CD4-positive, alpha-beta T cell (primary cell): ENCODE results near the gene PHKA2. TPM values are rescaled to one million over a fixed set of nuclear protein-coding genes. Genes with fewer than 3 reads are reported as not detected.

Experiments
- ATAC-seq: fragments of 200-7000 bp; cut with Tn5 transposase; one replicate; pipeline ENCODE4 v1.10.0; 2022; ENCODE audit warnings: mild to moderate bottlenecking; ENCODE audit not compliant: poor library complexity
- CTCF ChIA-PET: fragments of 350-600 bp; sonication (Branson Sonifier 250); formaldehyde crosslinking; loops from one replicate; lab custom pipeline; 2021; ENCODE audit warnings: antibody characterized with exemption, inconsistent platforms; lab: Charles Lee
- POLR2A ChIA-PET: fragments of 350-600 bp; sonication (Branson Sonifier 250); formaldehyde crosslinking; loops from one replicate; lab custom pipeline; 2021; ENCODE audit warnings: antibody characterized with exemption, inconsistent platforms; lab: Charles Lee
- DNase-seq, 14 experiments: peaks; one replicate each; pipeline ENCODE4 v3.0.0-alpha.2; 2013 to 2020; ENCODE audit warnings: mixed read lengths in 2 of 14
- H3K27ac ChIP-seq, 2 donors: one replicate each; pipeline versions ENCODE4 v1.5.1 to v1.7.0; 2013; ENCODE audit warnings: low read length in 2 of 2, low read depth in 1 of 2, mild to moderate bottlenecking in 1 of 2
- H3K27me3 ChIP-seq, 2 experiments: 1 replicate in 1 of 2; 2 replicates in 1 of 2; pipeline versions ENCODE4 v1.6.1 to v1.7.0; 2013; ENCODE audit warnings: low read length in 2 of 2, control low read depth in 1 of 2, mild to moderate bottlenecking in 1 of 2, moderate library complexity in 1 of 2; ENCODE audit not compliant: insufficient read depth in 2 of 2, control insufficient read depth in 1 of 2
- H3K36me3 ChIP-seq: one replicate; pipeline ENCODE4 v1.6.1; 2013; ENCODE audit warnings: low read length, control low read depth; ENCODE audit not compliant: insufficient read depth
- H3K4me1 ChIP-seq: one replicate; pipeline ENCODE4 v1.6.1; 2013; ENCODE audit warnings: low read length, control low read depth; ENCODE audit not compliant: insufficient read depth
- H3K4me3 ChIP-seq: one replicate; pipeline ENCODE4 v1.5.1; 2013; ENCODE audit warnings: mild to moderate bottlenecking, low read length, moderate library complexity
- H3K9me3 ChIP-seq, 2 experiments: 1 replicate in 1 of 2; 2 replicates in 1 of 2; pipeline versions ENCODE4 v1.6.1 to v1.7.0; 2013; ENCODE audit warnings: low read length in 2 of 2, mild to moderate bottlenecking in 2 of 2, control low read depth in 1 of 2, moderate library complexity in 1 of 2; ENCODE audit not compliant: control insufficient read depth in 1 of 2, insufficient read depth in 1 of 2
- H3K27ac Mint-ChIP-seq: one replicate; pipeline ENCODE4 v1.8.0; 2020; ENCODE audit warnings: mixed read lengths
- H3K27me3 Mint-ChIP-seq: one replicate; pipeline ENCODE4 v1.8.0; 2021; ENCODE audit warnings: mixed read lengths
- H3K36me3 Mint-ChIP-seq: one replicate; pipeline ENCODE4 v1.8.0; 2021; ENCODE audit warnings: low read depth, mixed read lengths
- H3K4me1 Mint-ChIP-seq: one replicate; pipeline ENCODE4 v1.8.0; 2021; ENCODE audit warnings: low read depth, mixed read lengths
- H3K4me3 Mint-ChIP-seq: one replicate; pipeline ENCODE4 v1.8.0; 2020; ENCODE audit warnings: mild to moderate bottlenecking, mixed read lengths
- H3K9me3 Mint-ChIP-seq: one replicate; pipeline ENCODE4 v1.8.0; 2020; ENCODE audit warnings: mixed read lengths
- CTCF ChIP-seq: fragments of 200-600 bp; IDR thresholded peaks from one replicate; pipeline ENCODE4 v1.8.0; 2022; ENCODE audit warnings: antibody characterized with exemption, mild to moderate bottlenecking
- intact Hi-C, 2 experiments: fragments of 100-400 bp; cut with DNase I in 1 of 2; cut with micrococcal nuclease in 1 of 2; formaldehyde crosslinking; loops; one replicate each; pipeline versions ENCODE4 v1.15.1 to v1.9.0; 2023 to 2025; cut with DNase I, micrococcal nuclease
- total RNA-seq, 174 experiments: library from RNA in 2 of 174; stranded (reverse) in 2 of 174; gene quantifications; one replicate each; pipeline ENCODE4 v1.2.3 and lab custom pipeline; 2021 to 2026

PHKA2 gene
- total RNA-seq, 2 experiments from 2014 or later, result 28.5 to 31.4 TPM

DNA sequence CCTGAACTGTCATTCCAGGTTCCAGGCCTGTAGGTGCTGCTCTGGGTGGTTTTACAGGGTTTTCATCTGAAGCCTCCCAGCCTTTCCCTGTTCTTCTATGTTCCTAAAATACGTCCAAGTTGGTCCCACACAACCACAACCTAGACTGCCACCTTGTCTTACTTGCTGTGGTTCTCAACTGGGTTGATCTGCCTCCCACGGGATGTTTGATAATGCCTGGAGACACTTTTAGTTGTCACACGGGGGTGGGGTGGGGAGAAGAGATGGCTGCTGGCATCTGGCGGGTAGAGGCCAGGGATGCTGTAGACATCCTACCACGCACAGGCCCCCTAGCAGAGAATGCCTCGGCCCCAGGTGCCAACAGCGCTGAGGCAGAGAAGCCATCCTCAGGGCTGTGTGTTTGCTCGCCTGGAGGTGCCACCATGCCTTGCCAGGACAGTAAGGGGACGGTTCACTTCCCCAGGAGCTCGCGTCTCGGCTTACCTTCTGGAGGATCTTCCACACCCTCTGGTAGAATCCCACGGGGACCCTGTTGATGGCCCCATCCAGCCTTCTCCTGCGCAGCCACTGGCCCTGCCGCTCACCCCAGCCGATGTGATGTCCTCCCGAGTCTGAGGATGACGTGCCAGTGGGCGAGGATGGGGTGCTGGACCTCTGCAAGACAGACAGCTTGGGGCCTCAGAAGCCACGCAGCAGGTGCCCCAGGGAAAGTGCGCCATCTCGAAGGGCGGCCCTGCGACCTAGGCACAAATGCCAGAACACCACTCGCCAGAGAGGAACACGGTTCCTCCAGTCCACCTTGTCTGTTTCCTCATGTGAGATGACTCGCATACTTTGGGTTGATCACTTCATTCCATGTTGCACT is 87.0 kb downstream of the PHKA2 start:
- no peak overlapping the region for H3K4me3 ChIP-seq
- ChIA-PET CTCF (no interaction called here), POLR2A (no interaction called here)
- H3K4me3 Mint-ChIP-seq, result no peak overlapping the region
- DNase-seq, result no peak
- H3K4me1 ChIP-seq, result no peaks in the 10 kb centered on the region
- no peak for TF ChIP-seq CTCF
- no peak overlapping the region for H3K27ac ChIP-seq
- H3K9me3 ChIP-seq, result no peaks in the 10 kb centered on the region
- ATAC-seq, result no peak
- no peaks in the 10 kb centered on the region for H3K27me3 ChIP-seq
- no peaks in the 10 kb centered on the region for H3K27me3 Mint-ChIP-seq
- intact Hi-C loops, result loop anchor here in 1 of 2 experiments (2.0 kb wide), 1 partner anchor 506 kb away; no protein-coding TSS in a partner anchor
- no peaks in the 10 kb centered on the region for H3K4me1 Mint-ChIP-seq
- no peak overlapping the region for H3K27ac Mint-ChIP-seq
- H3K36me3 Mint-ChIP-seq, result peaks cover 12% of the 10 kb centered on the region
- peaks cover 18% of the 10 kb centered on the region for H3K36me3 ChIP-seq
- no peaks in the 10 kb centered on the region for H3K9me3 Mint-ChIP-seq

DNA sequence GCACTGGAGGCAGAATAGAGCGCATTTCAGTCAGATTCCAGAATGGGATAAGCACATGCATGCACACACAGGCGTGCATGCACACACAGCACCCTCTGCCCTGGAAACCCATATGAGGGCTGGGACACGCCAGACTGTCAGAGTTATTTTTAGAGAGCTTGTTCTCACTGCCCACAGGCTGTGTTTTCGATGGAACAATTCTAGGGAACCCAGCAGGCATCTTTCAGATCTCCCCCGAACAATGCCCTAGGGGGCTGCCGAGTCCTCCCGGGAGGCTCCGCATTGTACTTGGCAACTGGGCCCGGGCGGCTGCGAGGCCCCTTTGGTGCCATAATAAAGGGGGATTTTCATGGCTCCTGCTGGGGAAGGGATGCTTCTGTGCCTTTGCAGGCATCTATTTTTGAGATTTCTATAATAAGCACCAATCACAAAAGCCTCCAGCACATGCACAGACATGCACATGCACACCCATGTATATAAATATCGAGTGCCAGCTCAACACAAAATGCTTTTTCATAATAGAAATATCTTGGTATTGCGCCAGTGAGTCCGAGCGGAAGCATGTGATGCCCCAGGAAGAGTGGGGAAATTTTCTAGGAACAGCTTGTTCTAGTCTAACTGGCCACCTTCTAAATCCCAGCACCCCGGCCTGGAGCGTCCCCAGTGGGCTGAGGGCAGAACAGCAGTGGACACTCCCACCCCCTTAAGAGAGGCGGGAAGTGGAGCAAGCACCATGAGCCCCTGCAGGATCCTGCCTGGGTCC is 88.5 kb downstream of the PHKA2 start:
- POLR2A ChIA-PET, result no interaction called here
- ATAC-seq, result no peak
- H3K36me3 ChIP-seq, result peaks cover 10% of the 10 kb centered on the region

GRCh38 chrX:18894156-18894555 is 89.8 kb downstream of the PHKA2 start:
- H3K9me3 Mint-ChIP-seq, result no peaks in the 10 kb centered on the region
- H3K36me3 Mint-ChIP-seq, result peaks cover 5% of the 10 kb centered on the region
- no peaks in the 10 kb centered on the region for H3K27me3 Mint-ChIP-seq
- no peak overlapping the region for H3K4me3 Mint-ChIP-seq
- Histone ChIP-seq H3K4me1 (no peaks in the 10 kb centered on the region), H3K36me3 (peaks cover 10% of the 10 kb centered on the region), H3K27ac (no peak overlapping the region), H3K9me3 (no peaks in the 10 kb centered on the region), H3K27me3 (no peaks in the 10 kb centered on the region), H3K4me3 (no peak overlapping the region)
- no peak for DNase-seq
- peaks cover 4% of the 10 kb centered on the region for H3K4me1 Mint-ChIP-seq
- no peak for ATAC-seq
- POLR2A ChIA-PET, result no interaction called here
- no peak for TF ChIP-seq CTCF
- CTCF ChIA-PET, result no interaction called here
- intact Hi-C loops, result no loop called here
- no peak overlapping the region for H3K27ac Mint-ChIP-seq

More for the DNA sequence above, 88.5 kb downstream of the PHKA2 start:
- no peaks in the 10 kb centered on the region for H3K9me3 Mint-ChIP-seq
- H3K27ac ChIP-seq, result no peak overlapping the region
- CTCF ChIA-PET, result no interaction called here
- no peaks in the 10 kb centered on the region for H3K9me3 ChIP-seq
- H3K4me1 Mint-ChIP-seq, result no peaks in the 10 kb centered on the region
- peaks cover 7% of the 10 kb centered on the region for H3K36me3 Mint-ChIP-seq
- TF ChIP-seq CTCF, result no peak
- H3K27me3 Mint-ChIP-seq, result no peaks in the 10 kb centered on the region
- H3K4me3 ChIP-seq, result no peak overlapping the region
- H3K4me3 Mint-ChIP-seq, result no peak overlapping the region
- H3K27me3 ChIP-seq, result no peaks in the 10 kb centered on the region
- H3K4me1 ChIP-seq, result no peaks in the 10 kb centered on the region
- H3K27ac Mint-ChIP-seq, result no peak overlapping the region
- intact Hi-C loops, result no loop called here
- no peak for DNase-seq
